Psoas muscle (tissue), 8 donors: Measurements from ENCODE around the gene GRIA1. TPM values are rescaled to one million over a fixed set of nuclear protein-coding genes. Genes with fewer than 3 reads are reported as not detected.

Experiments used
- ATAC-seq, 4 donors: fragments of 200-7000 bp; cut with Tn5 transposase; one replicate each; pipeline ENCODE4 v1.9.1; 2020; ENCODE audit warnings: moderate library complexity in 3 of 4, mild to moderate bottlenecking in 2 of 4
- DNase-seq, 2 donors: peaks; one replicate each; pipeline ENCODE4 v3.0.0-alpha.2; 2020
- H3K27ac ChIP-seq: fragments of 200-600 bp; one replicate; pipeline ENCODE4 v1.8.0; 2022
- H3K27me3 ChIP-seq, 3 donors: fragments of 200-600 bp in 1 of 3; one replicate each; pipeline versions ENCODE4 v1.6.1 to v1.8.0; 2013 to 2022; ENCODE audit warnings: low read length in 2 of 3, mild to moderate bottlenecking in 2 of 3, moderate library complexity in 1 of 3; ENCODE audit not compliant: insufficient read depth in 3 of 3
- H3K36me3 ChIP-seq, 2 donors: fragments of 200-600 bp in 1 of 2; one replicate each; pipeline versions ENCODE4 v1.6.1 to v1.8.0; 2013 to 2022; ENCODE audit warnings: low read depth in 1 of 2, mild to moderate bottlenecking in 1 of 2, moderate library complexity in 1 of 2; ENCODE audit not compliant: insufficient read depth in 1 of 2
- H3K4me1 ChIP-seq: fragments of 200-600 bp; one replicate; pipeline ENCODE4 v1.8.0; 2022
- H3K4me3 ChIP-seq: fragments of 200-600 bp; one replicate; pipeline ENCODE4 v1.8.0; 2022; ENCODE audit warnings: mild to moderate bottlenecking
- H3K9me3 ChIP-seq: fragments of 200-600 bp; one replicate; pipeline ENCODE4 v1.8.0; 2022
- WGBS, 3 donors: extraction: QIAGEN DNeasy Blood & Tissue Kit; methylation state at CpG; one replicate each; pipeline versions ENCODE4 v1.1.6 to v1.1.7; 2013; 5-methylcytosine and 5-hydroxymethylcytosine counted together
- intact Hi-C, 2 donors: fragments of 100-400 bp; cut with DNase I; formaldehyde crosslinking; loops; one replicate each; pipeline versions ENCODE4 v1.11.0 to v1.14.2; 2022
- polyA plus RNA-seq, 3 donors: library from polyadenylated mRNA; stranded (reverse); fragments of 200-250 nt; gene quantifications; one replicate each; pipeline ENCODE4 v1.2.3, GENCODE V29; 2013
- total RNA-seq, 4 donors: library from RNA; stranded (reverse); fragmentation: NEBNext Ultra II Directional in 2 of 4; extraction: Animal tissue kit (Norgen Biotek cat#: 25700) in 2 of 4; gene quantifications; one replicate each; pipeline versions ENCODE4 v1.2.1 to v1.2.4, GENCODE V29; 2021 to 2023
- TF ChIP-seq, protein P1 (sequence below): fragments of 200-600 bp; IDR thresholded peaks from one replicate; pipeline ENCODE4 v1.8.0; 2022; ENCODE audit warnings: antibody characterized with exemption
- donor health status: healthy with polysubstance abuse.
- donor health status: DM: no; HTN: no; CAD: no; lungs with moderate emphysema.
- donor health status: Bipolar disorder and iron deficiency.
- donor health status: healthy.
- donor health status: DM: yes; HTN: yes; CAD: no.
- donor health status: DM: no; HTN: no; CAD: no.
- donor health status: DM: no; HTN: no; CAD: no.
- donor health status: DM: yes; HTN: yes; CAD: no.

GRIA1 gene
- total and polyA plus RNA-seq, 7 donors, result 0.03 to 0.49 (median 0.28) TPM; not detected in 2

DNA sequence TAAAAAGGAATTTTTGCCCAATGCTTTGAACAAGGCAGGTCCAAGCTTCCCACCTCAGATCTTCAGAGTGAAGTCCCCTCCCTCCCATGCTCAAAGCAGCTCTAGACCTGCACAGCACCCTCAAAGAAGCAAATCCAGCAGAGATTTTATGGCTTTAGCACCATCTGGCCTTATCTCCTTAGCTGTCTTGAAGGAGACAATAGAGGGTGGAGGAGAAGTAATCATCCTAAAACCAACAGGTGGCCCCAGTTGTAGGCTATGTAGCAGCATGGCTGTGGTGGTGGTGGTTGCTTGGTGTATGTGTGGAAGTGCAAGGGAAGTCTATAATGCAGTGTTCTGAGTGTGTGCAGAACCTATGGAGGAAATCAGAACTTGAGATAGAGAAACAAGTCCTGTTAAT is 140.1 kb downstream of the GRIA1 start:
- TF ChIP-seq, protein P1, sequence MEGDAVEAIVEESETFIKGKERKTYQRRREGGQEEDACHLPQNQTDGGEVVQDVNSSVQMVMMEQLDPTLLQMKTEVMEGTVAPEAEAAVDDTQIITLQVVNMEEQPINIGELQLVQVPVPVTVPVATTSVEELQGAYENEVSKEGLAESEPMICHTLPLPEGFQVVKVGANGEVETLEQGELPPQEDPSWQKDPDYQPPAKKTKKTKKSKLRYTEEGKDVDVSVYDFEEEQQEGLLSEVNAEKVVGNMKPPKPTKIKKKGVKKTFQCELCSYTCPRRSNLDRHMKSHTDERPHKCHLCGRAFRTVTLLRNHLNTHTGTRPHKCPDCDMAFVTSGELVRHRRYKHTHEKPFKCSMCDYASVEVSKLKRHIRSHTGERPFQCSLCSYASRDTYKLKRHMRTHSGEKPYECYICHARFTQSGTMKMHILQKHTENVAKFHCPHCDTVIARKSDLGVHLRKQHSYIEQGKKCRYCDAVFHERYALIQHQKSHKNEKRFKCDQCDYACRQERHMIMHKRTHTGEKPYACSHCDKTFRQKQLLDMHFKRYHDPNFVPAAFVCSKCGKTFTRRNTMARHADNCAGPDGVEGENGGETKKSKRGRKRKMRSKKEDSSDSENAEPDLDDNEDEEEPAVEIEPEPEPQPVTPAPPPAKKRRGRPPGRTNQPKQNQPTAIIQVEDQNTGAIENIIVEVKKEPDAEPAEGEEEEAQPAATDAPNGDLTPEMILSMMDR, result no peak
- Histone ChIP-seq H3K9me3 (no peaks in the 10 kb centered on the region), H3K27ac (no peak overlapping the region), H3K36me3 (no peaks in the 10 kb centered on the region), H3K27me3 (no peaks in the 10 kb centered on the region), H3K4me3 (no peak overlapping the region), H3K4me1 (no peaks in the 10 kb centered on the region)
- ATAC-seq, result no peak
- intact Hi-C loops, result no loop called here
- no peak for DNase-seq

DNA sequence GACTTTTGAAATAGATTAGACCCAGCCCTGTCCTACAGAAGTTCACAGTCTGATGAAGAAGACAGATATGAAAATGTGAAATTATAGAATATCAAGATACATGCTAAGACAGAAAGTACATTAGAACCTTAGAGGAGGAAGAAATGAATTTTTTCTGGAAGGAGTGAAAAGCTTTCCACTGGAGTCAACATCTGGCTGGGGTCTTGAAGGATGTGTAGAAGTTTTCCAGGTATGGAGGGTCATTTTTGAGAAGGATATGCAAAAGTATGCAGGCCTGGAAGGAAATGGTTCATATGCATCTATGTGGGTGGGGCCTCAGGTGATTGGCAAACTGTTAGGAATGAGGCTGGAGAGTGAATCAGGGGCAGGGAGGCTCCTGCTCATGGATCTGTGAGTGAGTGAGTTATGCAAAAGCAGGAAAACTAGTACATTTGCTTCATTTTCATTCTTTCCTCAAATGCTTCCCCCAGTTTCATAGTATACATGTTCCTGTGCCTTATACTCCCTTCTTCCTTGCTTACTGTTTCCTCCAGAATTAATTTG is 142.3 kb downstream of the GRIA1 start:
- intact Hi-C loops, result no loop called here
- DNase-seq, result no peak
- Histone ChIP-seq H3K4me3 (no peak overlapping the region), H3K36me3 (no peaks in the 10 kb centered on the region), H3K27ac (no peak overlapping the region), H3K9me3 (no peaks in the 10 kb centered on the region), H3K27me3 (no peaks in the 10 kb centered on the region), H3K4me1 (no peaks in the 10 kb centered on the region)
- ATAC-seq, result no peak
- TF ChIP-seq, protein P1, result no peak

DNA sequence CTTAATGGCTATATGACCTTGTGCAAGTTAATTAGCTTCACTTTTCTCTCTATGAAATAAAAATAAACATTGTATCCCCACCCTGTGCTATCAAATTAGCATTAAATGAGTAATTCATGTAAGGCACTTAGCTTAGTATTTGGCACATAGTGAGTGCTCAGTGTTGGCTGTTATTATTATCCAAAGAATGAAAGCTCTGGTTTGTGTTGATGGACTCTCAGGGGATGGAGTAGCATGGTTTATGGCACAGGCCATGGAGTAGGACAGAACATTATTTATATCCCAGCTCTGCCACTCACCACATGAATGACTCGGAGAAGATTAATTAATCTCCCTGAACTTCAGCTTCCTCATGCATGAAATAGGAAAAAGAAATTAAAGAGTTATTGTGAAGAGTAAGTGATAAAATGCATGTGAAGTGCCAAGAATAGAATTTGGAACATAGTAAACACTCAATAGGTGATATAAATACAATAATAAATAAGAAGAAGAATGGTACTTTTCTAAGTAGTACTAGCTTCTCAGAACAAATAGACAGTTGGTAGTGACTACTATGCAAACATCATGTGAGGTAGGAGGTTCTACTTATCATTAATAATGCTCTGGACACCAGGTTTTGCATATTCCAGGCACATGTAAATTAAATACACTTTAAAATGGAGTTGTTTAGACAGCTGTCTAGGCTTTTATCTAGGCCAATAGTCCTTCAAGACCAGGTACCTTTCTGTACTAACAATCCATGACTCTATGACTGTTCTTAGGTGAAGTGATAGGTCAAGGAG is 146.4 kb downstream of the GRIA1 start:
- H3K27ac ChIP-seq, result no peak overlapping the region
- TF ChIP-seq, protein P1, result no peak
- ATAC-seq (no peak), DNase-seq (no peak)
- no peak overlapping the region for H3K4me3 ChIP-seq
- H3K4me1 ChIP-seq, result no peaks in the 10 kb centered on the region
- WGBS, 3 donors, result 61 to 78% (median 67%) methylated on average over 1 of the region's 1 CpG
- H3K27me3 ChIP-seq, result no peaks in the 10 kb centered on the region
- intact Hi-C loops, result no loop called here
- no peaks in the 10 kb centered on the region for H3K36me3 ChIP-seq
- no peaks in the 10 kb centered on the region for H3K9me3 ChIP-seq

DNA sequence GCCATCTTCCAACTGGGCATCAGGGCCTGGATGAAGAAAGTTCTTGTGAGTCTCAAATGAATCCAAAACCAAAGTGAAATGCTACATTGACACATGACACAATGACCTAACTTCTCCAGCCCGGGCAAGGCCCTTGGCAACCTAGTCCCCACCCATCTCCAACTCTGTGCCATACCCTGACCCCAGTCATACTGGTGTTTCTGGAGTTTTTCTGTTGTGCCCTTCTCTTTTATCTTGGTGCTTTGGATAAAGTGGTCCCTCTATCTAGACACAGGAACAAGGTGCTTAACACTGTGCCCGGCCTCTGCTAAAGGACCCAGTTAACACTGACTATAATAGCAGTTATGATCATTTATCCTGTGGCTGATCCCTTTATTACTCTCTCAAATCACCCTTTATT is 149.8 kb downstream of the GRIA1 start:
- Histone ChIP-seq H3K4me1 (no peaks in the 10 kb centered on the region), H3K9me3 (no peaks in the 10 kb centered on the region), H3K27me3 (no peaks in the 10 kb centered on the region), H3K4me3 (no peak overlapping the region), H3K36me3 (no peaks in the 10 kb centered on the region), H3K27ac (no peak overlapping the region)
- no peak for DNase-seq
- TF ChIP-seq, protein P1, result no peak
- intact Hi-C loops, result no loop called here
- no peak for ATAC-seq
- 59 to 77% (median 77%) methylated on average over 2 of the region's 2 CpGs for WGBS, 3 donors
